BLaER1 treated with 17β-estradiol and CSF1 and Interleukin-3, amounts not matched to agents 10 nM and 100 nM (cell line): ENCODE measurements around the gene PRDX5.

Experiments used
- H3K27ac ChIP-seq, 11 experiments: shearing (Covaris generic); formaldehyde crosslinking; 2 replicates each; pipeline ENCODE4 v1.8.1; 2022
- H3K27me3 ChIP-seq, 11 experiments: shearing (Covaris generic); formaldehyde crosslinking; 2 replicates each; pipeline ENCODE4 v1.8.1; 2022
- H3K36me3 ChIP-seq, 11 experiments: shearing (Covaris generic); formaldehyde crosslinking; 2 replicates each; pipeline ENCODE4 v1.8.1; 2022
- H3K4me1 ChIP-seq, 10 experiments: shearing (Covaris generic); formaldehyde crosslinking; 2 replicates each; pipeline ENCODE4 v1.8.1; 2022
- H3K4me2 ChIP-seq, 11 experiments: shearing (Covaris generic); formaldehyde crosslinking; 2 replicates each; pipeline ENCODE4 v1.8.1; 2022
- H3K4me3 ChIP-seq, 10 experiments: shearing (Covaris generic); formaldehyde crosslinking; 2 replicates each; pipeline ENCODE4 v1.8.1; 2022
- H3K9ac ChIP-seq, 11 experiments: shearing (Covaris generic); formaldehyde crosslinking; 2 replicates each; pipeline ENCODE4 v1.8.1; 2022
- H3K9me3 ChIP-seq, 11 experiments: shearing (Covaris generic); formaldehyde crosslinking; replicated peaks in 1 of 11; 2 replicates each; pipeline ENCODE4 v1.8.1; 2022
- H4K20me1 ChIP-seq, 11 experiments: shearing (Covaris generic); formaldehyde crosslinking; 2 replicates each; pipeline ENCODE4 v1.8.1; 2022
- Cebpa-rat ChIP-seq, 11 experiments: shearing (Covaris generic); IDR thresholded peaks; 2 replicates each; pipeline ENCODE4 v1.8.1; 2022

Gene PRDX5

GRCh38 chr11:64316672-64317324 lies 1.1 kb upstream of the PRDX5 start:
- Histone ChIP-seq H3K4me1 (peaks cover 21 to 66% (median 44%) of the 10 kb centered on the region in 10 experiments), H3K9me3 (no peaks in the 10 kb centered on the region), H3K27me3 (no peaks in the 10 kb centered on the region), H3K4me2 (peak overlapping the region; percentile 86 to 97 (median 94)), H3K4me3 (peak overlapping the region; percentile 73 to 92 (median 81)), H4K20me1 (peaks cover 8 to 53% (median 44%) of the 10 kb centered on the region in 11 experiments; a peak in 20 of 22 replicates), H3K36me3 (peaks cover 39 to 62% (median 55%) of the 10 kb centered on the region in 11 experiments), H3K9ac (peak overlapping the region; percentile 81 to 94 (median 85)), H3K27ac (peak overlapping the region; percentile 86 to 94 (median 89))
- no peak for TF ChIP-seq Cebpa-rat (IDR thresholded peaks at IDR 0.05)

GRCh38 chr11:64317325-64317960 lies 478 bp upstream of the PRDX5 start, which contains the start of gene TRMT112:
Gene TRMT112, minus strand, starts transcription at chr11:64317559. Its CDS starts 33 bp downstream, at chr11:64317526.
- H3K4me2 ChIP-seq = peak within 1 kb of the TSS; percentile 86 to 97 (median 94)
- TF ChIP-seq Cebpa-rat (IDR thresholded peaks at IDR 0.05) = no peak
- H3K27me3 ChIP-seq = no peaks in the 10 kb centered on the region
- H3K36me3 ChIP-seq = peaks cover 38 to 66% (median 53%) of the 10 kb centered on the region in 11 experiments
- peaks cover 24 to 66% (median 46%) of the 10 kb centered on the region in 10 experiments for H3K4me1 ChIP-seq
- no peaks in the 10 kb centered on the region for H3K9me3 ChIP-seq
- peaks cover 8 to 47% (median 40%) of the 10 kb centered on the region in 11 experiments; a peak in 20 of 22 replicates for H4K20me1 ChIP-seq
- peak within 1 kb of the TSS; percentile 86 to 94 (median 89) for H3K27ac ChIP-seq
- H3K4me3 ChIP-seq = peak within 1 kb of the TSS; percentile 73 to 92 (median 81)
- peak within 1 kb of the TSS; percentile 81 to 94 (median 85) for H3K9ac ChIP-seq

DNA sequence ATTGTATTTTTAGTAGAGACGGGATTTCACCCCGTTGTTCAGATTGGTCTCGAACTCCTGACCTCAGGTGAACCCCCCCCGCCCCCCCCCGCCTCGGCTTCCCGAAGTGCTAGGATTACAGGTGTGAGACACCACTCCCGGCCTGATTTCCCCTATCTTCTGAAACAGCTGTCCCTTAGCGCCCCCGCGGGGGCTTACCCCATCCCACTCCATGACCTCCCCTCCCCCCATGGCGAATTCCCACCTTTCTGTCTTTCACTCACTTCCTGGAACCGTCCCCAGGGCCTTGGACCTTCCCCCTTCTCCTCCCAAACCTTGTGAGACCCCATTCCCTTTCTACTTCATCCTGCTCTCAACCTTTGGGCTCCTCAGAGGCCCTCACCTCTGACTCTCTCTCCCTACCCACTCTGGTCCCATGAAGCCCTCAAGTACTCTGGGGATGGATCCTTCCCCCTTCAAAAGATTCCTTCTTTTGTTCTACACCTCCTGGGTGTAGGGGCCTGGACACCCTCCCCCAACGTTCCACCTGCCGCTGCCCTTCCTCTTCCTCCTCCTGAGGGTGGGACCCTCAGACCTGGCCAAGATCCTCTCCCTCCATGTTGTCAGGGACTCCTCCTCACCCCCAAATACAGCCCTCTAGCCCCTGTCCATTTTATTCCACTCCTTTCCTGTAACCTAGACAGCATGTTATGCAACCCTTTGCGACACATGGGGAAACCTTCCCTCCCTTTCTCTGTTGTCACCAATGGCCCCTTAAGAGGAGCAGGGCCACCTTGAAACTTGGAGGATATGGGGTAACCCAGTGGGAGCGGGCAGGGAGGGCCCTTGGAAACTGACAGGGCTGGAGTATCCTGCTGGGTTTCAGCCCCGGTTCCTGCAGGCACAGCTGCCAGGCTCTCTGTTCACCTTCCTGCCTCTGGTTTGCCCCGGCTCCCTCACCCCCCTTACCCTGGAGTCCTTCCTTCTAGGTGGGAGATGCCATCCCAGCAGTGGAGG lies 1.1 kb downstream of the PRDX5 start:
- Histone ChIP-seq H3K4me3 (peak overlapping the region; percentile 73 to 92 (median 81)), H3K27ac (peak overlapping the region; percentile 35 to 94 (median 88); a peak in 21 of 22 replicates), H3K4me2 (peak overlapping the region; percentile 86 to 97 (median 94)), H3K9me3 (no peaks in the 10 kb centered on the region), H3K4me1 (peaks cover 37 to 66% (median 46%) of the 10 kb centered on the region in 10 experiments), H4K20me1 (peaks cover 1 to 31% (median 24%) of the 10 kb centered on the region in 11 experiments; a peak in 18 of 22 replicates), H3K36me3 (peaks cover 24 to 53% (median 39%) of the 10 kb centered on the region in 11 experiments), H3K27me3 (no peaks in the 10 kb centered on the region), H3K9ac (peak overlapping the region; percentile 81 to 94 (median 85))
- TF ChIP-seq Cebpa-rat (IDR thresholded peaks at IDR 0.05) = peak in 4 of 11 experiments; percentile 14 to 65 (median 38); a peak in 4 of 22 replicates

- Histone ChIP-seq H3K27me3 (no peaks in the 10 kb centered on the region), H3K4me3 (no peak overlapping the region), H3K9ac (0 out of 22 replicates have a peak overlapping the region, but pooled peaks of 2 of the 11 experiments have one; percentile 13 to 19), H3K4me2 (0 out of 22 replicates have a peak overlapping the region, but pooled peaks of 1 of the 11 experiments have one; percentile 96), H3K9me3 (no peaks in the 10 kb centered on the region), H3K4me1 (peaks cover 24 to 53% (median 42%) of the 10 kb centered on the region in 10 experiments), H4K20me1 (peaks cover 0 to 16% (median 9%) of the 10 kb centered on the region in 11 experiments; a peak in 14 of 22 replicates), H3K36me3 (peaks cover 9 to 38% (median 24%) of the 10 kb centered on the region in 11 experiments), H3K27ac (peak overlapping the region in 1 of 11 experiments; percentile 38; a peak in 1 of 22 replicates)
- TF ChIP-seq Cebpa-rat (IDR thresholded peaks at IDR 0.05) = no peak
Measured at GRCh38 chr11:64320556-64320955, 2.6 kb downstream of the PRDX5 start.

GRCh38 chr11:64321026-64321425 lies 3.1 kb downstream of the PRDX5 start:
- peak overlapping the region in 4 of 11 experiments; percentile 1 to 38 (median 16); a peak in 3 of 22 replicates for H3K27ac ChIP-seq
- no peaks in the 10 kb centered on the region for H3K27me3 ChIP-seq
- peaks cover 19 to 48% (median 38%) of the 10 kb centered on the region in 10 experiments for H3K4me1 ChIP-seq
- H3K36me3 ChIP-seq = peaks cover 5 to 34% (median 19%) of the 10 kb centered on the region in 11 experiments; a peak in 21 of 22 replicates
- peaks cover 0 to 11% (median 5%) of the 10 kb centered on the region in 11 experiments; a peak in 11 of 22 replicates for H4K20me1 ChIP-seq
- H3K9me3 ChIP-seq = no peaks in the 10 kb centered on the region
- no peak overlapping the region for H3K4me3 ChIP-seq
- H3K9ac ChIP-seq = peak overlapping the region in 6 of 11 experiments; percentile 10 to 29 (median 18); a peak in 1 of 22 replicates
- TF ChIP-seq Cebpa-rat (IDR thresholded peaks at IDR 0.05) = no peak
- H3K4me2 ChIP-seq = no peak overlapping the region

DNA sequence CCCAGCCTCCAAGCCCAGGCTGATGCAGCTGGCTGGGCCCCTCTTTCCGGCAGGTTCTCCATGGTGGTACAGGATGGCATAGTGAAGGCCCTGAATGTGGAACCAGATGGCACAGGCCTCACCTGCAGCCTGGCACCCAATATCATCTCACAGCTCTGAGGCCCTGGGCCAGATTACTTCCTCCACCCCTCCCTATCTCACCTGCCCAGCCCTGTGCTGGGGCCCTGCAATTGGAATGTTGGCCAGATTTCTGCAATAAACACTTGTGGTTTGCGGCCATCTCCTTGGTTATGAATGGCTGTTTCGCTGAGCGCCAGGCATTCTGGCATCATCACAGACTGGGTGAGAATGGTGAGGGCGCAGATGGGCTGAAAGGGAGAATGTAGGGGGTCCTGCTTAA lies 3.6 kb downstream of the PRDX5 start:
- Histone ChIP-seq H3K36me3 (peaks cover 0 to 30% (median 14%) of the 10 kb centered on the region in 11 experiments; a peak in 17 of 22 replicates), H3K4me2 (no peak overlapping the region), H4K20me1 (peaks cover 0 to 6% (median 0%) of the 10 kb centered on the region in 11 experiments; a peak in 5 of 22 replicates), H3K9ac (peak overlapping the region in 3 of 11 experiments; percentile 10 to 28 (median 17); a peak in 2 of 22 replicates), H3K4me1 (peaks cover 14 to 43% (median 33%) of the 10 kb centered on the region in 10 experiments), H3K27me3 (no peaks in the 10 kb centered on the region), H3K27ac (peak overlapping the region in 4 of 11 experiments; percentile 1 to 38 (median 16); a peak in 2 of 22 replicates), H3K4me3 (no peak overlapping the region), H3K9me3 (no peaks in the 10 kb centered on the region)
- no peak for TF ChIP-seq Cebpa-rat (IDR thresholded peaks at IDR 0.05)

DNA sequence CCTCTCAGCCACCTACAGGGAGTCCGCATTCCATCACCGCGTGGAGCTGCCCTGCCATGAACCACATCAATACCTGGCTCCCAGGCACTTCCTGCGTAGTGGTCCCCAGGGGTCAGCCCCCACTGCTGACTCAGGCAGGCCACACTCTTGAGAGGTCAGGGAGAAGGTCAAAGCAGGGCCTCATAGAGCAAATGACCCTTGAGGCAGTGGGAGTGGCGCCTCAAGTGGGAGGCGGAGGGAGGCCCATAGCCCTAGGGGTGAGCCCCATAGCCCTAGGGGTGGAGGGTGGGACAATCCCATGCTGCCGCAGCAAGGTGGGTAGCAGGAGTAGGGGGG lies 5.0 kb downstream of the PRDX5 start:
- no peak for TF ChIP-seq Cebpa-rat (IDR thresholded peaks at IDR 0.05)
- Histone ChIP-seq H3K4me2 (peak overlapping the region in 8 of 11 experiments; percentile 20 to 61 (median 44); a peak in 15 of 22 replicates), H4K20me1 (no peaks in the 10 kb centered on the region), H3K9me3 (peaks cover 0 to 11% (median 0%) of the 10 kb centered on the region in 11 experiments; a peak in 9 of 22 replicates), H3K27ac (peak overlapping the region in 2 of 11 experiments; percentile 36 to 38; a peak in 3 of 22 replicates), H3K9ac (peak overlapping the region in 4 of 11 experiments; percentile 16 to 47 (median 24); a peak in 3 of 22 replicates), H3K36me3 (peaks cover 0 to 30% (median 14%) of the 10 kb centered on the region in 11 experiments; a peak in 15 of 22 replicates), H3K4me1 (peaks cover 11 to 40% (median 31%) of the 10 kb centered on the region in 10 experiments), H3K4me3 (no peak overlapping the region), H3K27me3 (no peaks in the 10 kb centered on the region)
